SH-SY5Y (cell line): ENCODE results near the gene LDB2.

Source experiments
- GATA2 ChIP-seq: IDR thresholded peaks from 2 replicates; pipeline ENCODE4 v1.6.1; 2011; ENCODE audit warnings: mild to moderate bottlenecking, low read depth, low read length
- GATA3 ChIP-seq: IDR thresholded peaks from 2 replicates; pipeline ENCODE4 v1.6.1; 2011; ENCODE audit warnings: low read depth, mild to moderate bottlenecking, low read length, moderate library complexity

The LDB2 gene

GRCh38 chr4:16704489-16704888 is 194.0 kb downstream of the LDB2 start:
- no peak for TF ChIP-seq GATA3
- TF ChIP-seq GATA2: no peak

DNA sequence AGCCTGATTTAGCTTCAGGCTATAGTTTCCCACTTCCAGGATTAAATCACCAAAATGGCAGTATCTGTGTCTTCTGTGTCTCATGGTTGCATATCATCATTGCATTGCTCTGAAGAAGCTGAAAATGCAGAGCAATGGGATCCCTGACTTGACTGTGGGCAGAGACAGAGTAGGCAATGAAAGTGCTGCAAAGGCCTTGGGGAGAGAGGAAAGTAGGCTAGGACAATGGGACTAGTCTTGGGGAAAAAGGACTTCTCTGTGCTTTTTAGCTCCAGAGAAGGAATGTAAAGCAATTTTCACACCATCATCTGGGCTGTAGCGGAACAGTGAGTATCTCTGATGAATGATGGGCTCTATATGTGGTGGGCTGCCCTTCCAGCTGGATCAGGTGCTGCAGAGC is 202.5 kb downstream of the LDB2 start:
- no peak for TF ChIP-seq GATA2

GRCh38 chr4:16694884-16695276 is 203.6 kb downstream of the LDB2 start:
- no peak for TF ChIP-seq GATA2
- TF ChIP-seq GATA3: no peak

DNA sequence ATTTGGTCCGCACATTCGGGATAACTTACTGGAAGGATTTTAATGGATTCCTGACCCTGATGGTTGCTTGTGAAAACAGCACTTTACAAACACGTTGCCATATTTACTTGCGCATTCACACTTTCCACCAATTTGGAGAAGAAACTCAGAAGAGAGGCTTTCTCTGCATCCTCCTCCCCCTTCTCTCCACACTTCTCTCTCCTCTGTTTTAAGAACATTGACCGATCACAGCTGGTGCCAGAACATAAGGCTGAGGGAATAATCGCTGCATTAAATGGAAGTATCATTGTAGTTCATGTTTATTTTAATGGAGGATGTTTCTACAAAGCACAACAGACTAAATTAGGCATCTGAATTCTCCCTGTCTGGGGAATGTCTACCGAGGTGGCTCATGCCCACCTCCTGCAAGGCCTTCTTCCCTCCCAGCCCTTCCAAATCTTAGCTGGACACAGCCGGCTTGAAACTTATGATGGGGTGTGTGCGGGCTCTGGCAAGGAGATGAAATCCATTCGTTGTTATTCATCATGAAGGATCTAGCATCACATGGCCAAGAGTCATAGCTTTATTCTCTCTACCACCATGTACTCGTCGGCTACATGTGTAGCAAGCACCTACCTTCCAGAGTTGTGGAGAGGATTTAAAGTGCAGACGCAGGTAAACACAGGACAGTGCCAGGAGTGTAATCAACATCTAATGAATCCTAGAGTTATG is 204.1 kb downstream of the LDB2 start:
- TF ChIP-seq GATA2 (no peak), GATA3 (no peak)

DNA sequence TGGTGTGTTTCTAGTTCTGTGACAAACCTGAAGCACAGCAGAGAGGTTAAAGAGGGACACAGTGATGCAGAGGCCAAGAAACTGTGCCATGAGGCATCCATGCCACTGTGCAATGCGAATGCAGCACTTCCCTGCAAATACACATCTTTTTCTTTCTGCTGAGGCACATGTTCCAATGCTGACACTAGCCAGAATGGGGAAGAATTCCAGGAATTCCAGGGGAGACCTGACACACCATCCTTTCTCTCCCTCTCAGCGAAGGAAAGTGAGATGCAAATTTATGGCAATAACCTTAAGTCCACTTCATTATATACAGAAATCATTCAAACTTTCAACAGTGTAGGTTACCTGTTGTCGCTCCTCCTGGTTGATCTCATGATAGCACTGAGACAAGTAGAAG is 204.8 kb downstream of the LDB2 start:
- TF ChIP-seq GATA2 (no peak), GATA3 (no peak)

DNA sequence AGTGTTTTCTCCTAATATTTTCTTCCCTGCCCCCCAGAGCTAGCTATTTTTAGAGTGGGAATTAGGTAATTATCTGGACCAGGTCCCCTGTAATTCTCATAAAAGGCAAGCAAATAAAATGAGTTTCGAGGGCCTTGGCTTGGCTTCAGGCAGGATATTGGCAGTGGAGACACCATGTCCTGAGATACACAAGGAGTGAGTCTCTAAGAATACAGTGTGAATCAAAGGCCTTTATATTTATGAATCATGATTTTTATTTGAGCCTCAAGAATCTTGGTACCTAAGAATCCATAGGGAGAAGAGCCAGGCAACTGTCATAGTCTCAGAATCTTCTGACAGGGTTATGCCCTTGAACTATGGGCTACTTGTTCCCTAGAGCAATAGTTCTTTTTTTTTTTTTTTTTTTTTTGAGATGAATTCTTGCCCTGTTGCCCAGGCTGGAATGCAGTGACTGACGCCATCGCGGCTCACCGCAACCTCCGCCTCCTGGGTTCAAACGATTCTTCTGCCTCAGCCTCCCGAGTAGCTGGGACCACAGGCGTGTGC is 205.4 kb downstream of the LDB2 start:
- TF ChIP-seq GATA2 (no peak), GATA3 (no peak)

DNA sequence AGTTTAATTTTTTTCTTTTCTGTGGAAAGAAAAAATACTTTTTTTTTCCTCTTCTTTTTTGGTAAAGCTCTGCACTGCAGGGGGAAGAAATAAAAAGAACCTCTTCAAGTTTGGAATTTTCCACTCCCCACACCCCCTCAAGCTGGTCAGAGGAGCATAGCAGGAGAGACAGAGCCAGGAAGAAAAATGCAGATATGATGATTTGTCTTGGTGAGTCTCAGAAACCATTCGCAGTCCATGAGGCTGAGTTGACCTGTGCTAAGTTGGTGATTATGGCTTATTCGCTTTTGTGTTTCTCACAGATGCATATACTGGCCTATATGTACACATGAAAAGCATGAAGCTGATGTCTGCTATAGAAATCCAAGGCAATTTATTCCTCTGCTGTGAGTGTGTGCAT is 205.9 kb downstream of the LDB2 start:
- TF ChIP-seq GATA3: no peak
- no peak for TF ChIP-seq GATA2

DNA sequence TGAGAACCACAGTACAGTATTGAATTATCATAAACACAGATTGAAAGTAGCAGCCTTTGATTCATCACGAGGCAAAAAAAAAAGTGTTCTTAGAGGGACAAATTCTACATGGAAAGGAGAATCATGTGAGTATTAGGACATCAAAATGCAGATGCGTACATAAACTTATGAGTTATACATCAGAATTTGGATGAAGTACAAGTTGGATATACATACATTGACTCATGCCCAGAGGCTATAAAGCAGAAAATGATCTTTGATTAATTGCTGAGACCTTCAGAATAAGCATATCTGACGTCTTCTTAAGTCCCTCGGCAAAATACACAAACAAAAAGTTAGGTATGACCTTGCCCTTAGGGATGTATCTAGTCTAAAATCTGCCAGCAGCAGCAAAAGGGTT is 206.4 kb downstream of the LDB2 start:
- TF ChIP-seq GATA3: no peak
- no peak for TF ChIP-seq GATA2

DNA sequence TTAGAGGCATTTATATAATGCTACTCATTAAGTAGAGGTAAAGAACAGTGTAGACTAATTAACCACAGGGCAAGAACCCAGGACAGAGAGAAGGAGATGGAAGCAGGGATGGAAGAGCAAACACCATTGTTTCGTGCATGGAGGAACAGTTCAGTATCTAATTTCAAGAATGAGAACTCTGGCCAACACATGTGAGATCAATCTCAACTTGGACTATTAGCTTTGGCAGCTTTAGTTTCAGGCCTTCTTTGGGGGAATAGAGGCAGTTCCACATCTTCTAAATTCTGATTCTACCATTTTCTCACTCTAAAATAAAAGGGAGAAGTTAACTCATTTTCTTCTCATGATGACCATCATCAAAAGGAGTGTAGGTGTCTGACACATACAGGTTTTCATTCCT is 207.0 kb downstream of the LDB2 start:
- TF ChIP-seq GATA3: no peak
- no peak for TF ChIP-seq GATA2

DNA sequence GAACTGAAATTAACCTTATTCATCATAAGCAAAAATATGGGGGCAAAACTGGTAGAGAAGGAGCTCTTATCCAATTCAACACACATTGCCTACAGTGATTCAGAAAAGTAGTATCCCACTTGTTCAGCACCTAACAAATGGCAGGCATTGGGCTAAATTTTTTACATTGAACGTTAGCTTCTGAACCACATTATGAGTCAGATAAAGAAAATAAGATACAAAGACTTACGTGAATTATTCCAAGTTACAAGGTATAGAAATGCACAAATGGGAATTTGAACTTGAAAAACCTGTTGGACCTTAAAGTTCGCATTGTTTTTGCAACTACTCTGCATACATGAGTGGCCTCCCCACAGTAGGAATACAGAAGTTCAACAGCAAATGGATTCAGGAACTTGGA is 210.6 kb downstream of the LDB2 start:
- TF ChIP-seq GATA2: no peak
- no peak for TF ChIP-seq GATA3

GRCh38 chr4:16687011-16687410 is 211.4 kb downstream of the LDB2 start:
- no peak for TF ChIP-seq GATA2
- no peak for TF ChIP-seq GATA3

GRCh38 chr4:16686195-16686594 is 212.2 kb downstream of the LDB2 start:
- TF ChIP-seq GATA3 (no peak), GATA2 (no peak)

DNA sequence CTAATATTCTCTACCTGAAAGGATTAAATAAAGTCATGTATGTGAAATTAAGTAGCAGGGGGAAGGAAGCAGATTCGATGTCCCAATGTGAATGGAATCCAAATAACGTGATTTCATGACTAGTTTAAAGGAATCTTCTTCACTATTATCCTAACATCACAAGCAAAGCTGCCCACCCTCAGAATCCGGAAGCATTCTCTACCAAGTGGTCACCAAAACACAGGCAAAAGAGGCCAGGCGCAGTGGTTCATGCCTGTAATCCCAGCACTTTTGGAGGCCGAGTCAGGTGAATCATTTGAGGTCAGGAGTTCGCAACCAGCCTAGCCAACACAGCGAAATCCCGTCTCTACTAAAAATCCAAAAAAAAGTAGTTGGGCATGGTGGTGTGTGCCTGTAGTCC is 212.9 kb downstream of the LDB2 start:
- TF ChIP-seq GATA3 (no peak), GATA2 (no peak)

DNA sequence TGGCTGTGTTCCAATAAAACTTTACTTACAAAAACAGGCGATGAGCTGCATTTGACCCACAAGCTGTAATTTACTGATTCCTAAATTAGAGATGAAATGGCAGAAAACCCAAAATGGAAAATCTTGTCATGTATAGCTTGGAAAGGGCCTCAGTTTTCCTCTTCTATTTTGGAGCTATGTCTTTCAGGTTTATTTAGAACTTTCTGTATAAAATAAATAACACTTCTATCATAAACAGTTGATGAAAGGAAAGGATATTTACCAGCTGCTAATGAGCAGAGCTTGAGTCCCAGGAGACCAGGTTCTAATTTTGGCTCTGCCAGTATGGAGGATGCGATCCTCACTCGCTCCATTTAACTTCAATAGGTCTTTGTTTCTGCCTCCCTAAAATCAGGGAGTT is 213.5 kb downstream of the LDB2 start:
- no peak for TF ChIP-seq GATA3
- no peak for TF ChIP-seq GATA2

DNA sequence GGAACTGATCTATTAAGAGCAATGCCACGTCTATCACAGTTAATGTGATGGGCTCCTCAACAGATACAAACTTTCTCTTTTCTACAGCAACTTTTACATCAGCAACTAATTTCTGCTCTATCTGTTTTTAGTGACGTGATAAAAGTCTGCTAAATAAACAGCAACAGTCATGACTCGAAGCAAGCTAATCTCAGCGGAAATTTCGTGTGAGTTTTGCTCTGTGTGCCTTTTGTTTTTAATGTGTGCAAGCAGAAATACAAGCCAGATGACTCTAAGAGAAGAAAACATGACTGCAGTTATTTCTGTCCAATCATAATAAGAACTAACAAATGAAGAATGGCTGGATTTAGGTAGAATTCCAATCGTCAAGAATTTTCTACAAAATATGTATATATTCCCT is 214.3 kb downstream of the LDB2 start:
- TF ChIP-seq GATA2 (no peak), GATA3 (no peak)

DNA sequence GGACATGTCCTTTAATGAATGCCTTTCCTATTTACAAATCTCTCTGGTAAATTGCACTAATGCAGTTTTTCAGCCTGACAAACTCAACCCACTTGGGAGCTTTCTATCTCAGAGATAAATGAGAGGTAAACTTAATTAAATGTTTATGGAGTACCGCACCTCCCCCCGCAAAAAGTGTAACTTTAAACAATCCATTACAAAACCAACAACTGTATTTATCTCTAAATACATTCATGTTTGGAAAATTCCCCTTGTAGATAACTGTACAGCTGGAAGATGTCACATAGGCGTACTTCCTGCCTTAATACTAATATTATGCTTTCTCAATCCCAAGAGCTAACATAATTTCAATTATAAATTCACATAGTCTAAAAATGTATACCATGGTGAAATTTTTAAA is 215.5 kb downstream of the LDB2 start:
- TF ChIP-seq GATA2 (no peak), GATA3 (no peak)

DNA sequence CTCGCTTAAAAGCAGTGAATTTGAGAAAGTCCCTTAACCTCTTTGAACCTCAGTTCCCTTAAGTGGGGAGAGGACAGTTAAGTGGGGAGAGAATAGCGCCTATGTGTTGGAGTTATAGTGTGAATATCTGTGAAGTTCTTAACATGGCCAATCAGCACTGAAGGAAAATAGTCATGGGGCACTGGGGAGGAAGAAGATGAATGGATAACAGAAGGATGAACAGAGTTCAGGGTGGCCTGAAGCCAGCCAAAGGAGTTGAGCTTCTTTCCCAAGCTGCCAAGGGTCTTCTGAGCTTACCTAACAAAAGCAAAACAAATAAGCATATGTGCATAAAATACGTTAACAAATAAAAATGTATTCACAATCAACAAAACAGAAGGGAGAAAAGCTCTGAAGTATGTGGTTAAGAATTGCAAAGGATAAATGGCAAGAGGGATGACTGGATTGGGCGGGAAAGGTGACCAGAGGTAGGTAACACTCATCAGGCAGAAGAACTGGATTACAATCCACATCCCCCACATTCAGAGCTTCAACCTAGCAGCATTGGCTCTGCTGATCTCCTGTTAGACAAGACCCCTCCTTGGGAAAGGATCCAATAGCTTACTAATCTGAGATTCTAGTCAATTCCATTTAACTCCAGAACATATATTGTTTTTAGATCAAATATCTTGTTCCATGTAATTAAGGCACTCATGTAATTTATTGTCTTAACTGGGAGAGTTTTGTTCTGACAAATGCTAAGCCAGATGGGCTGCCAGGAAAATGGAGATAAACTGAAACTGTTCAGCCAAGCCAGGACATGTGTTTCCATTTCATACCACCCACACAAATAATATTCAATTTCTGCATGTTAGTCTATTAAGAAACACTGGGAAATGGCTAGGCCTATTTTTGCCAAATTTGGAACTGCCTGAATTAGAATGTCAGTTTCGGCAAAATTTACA is 221.2 kb downstream of the LDB2 start:
- TF ChIP-seq GATA2 (peak; percentile 78), GATA3 (0 out of 2 replicates have a peak, but pooled peaks have one; percentile 41)
